Esophagus muscularis mucosa (tissue), 4 donors: ENCODE measurements around the gene MAGED1.

Experiments
- EP300 ChIP-seq: sonication (generic); formaldehyde crosslinking; IDR thresholded peaks from one replicate; pipeline ENCODE4 v1.6.1; 2017; ENCODE audit warnings: antibody characterized with exemption
- POLR2A ChIP-seq: fragments of 450-650 bp; IDR thresholded peaks from one replicate; pipeline ENCODE4 v1.6.1; 2017; ENCODE audit warnings: antibody characterized with exemption, moderate library complexity, mild to moderate bottlenecking, low read depth
- POLR2AphosphoS5 ChIP-seq, 2 donors: sonication (generic); formaldehyde crosslinking; IDR thresholded peaks; one replicate each; pipeline ENCODE4 v1.6.1; 2017; ENCODE audit warnings: antibody characterized with exemption in 2 of 2
- TF ChIP-seq, protein P1 (sequence below), 3 experiments: fragments of 200-600 bp in 2 of 3; fragments of 450-650 bp in 1 of 3; sonication (generic) in 2 of 3; IDR thresholded peaks; one replicate each; pipeline ENCODE4 v1.5.1; 2017 to 2019; ENCODE audit warnings: antibody characterized with exemption in 3 of 3, mild to moderate bottlenecking in 2 of 3, moderate library complexity in 1 of 3

DNA sequence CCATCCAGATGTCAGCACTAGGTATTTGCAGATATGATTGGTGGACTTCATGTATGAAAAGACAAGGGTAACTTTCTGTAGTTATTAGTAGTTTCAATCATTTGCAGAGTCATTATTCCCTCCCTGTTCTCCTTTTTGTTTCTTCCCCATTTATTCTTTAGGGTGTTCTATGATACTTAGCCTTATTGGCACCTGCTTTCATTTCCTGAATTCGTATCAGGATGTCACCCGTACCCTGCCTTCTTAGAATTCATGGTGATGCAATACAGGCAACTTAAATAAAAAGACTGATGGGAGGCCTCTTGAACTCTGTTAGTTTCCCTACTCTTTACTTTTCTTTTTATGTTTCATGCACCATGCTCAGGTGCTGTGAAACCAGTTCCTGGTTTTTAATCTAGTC lies 24.2 kb downstream of the MAGED1 start:
- TF ChIP-seq, protein P1, sequence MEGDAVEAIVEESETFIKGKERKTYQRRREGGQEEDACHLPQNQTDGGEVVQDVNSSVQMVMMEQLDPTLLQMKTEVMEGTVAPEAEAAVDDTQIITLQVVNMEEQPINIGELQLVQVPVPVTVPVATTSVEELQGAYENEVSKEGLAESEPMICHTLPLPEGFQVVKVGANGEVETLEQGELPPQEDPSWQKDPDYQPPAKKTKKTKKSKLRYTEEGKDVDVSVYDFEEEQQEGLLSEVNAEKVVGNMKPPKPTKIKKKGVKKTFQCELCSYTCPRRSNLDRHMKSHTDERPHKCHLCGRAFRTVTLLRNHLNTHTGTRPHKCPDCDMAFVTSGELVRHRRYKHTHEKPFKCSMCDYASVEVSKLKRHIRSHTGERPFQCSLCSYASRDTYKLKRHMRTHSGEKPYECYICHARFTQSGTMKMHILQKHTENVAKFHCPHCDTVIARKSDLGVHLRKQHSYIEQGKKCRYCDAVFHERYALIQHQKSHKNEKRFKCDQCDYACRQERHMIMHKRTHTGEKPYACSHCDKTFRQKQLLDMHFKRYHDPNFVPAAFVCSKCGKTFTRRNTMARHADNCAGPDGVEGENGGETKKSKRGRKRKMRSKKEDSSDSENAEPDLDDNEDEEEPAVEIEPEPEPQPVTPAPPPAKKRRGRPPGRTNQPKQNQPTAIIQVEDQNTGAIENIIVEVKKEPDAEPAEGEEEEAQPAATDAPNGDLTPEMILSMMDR (IDR thresholded peaks at IDR 0.05): no peak
- no peak for TF ChIP-seq POLR2A
- no peak for TF ChIP-seq POLR2AphosphoS5 (IDR thresholded peaks at IDR 0.05)
- no peak for TF ChIP-seq EP300
